ENCODE results near the gene TNFRSF4. TPM values are rescaled to one million over a fixed set of nuclear protein-coding genes. Genes with fewer than 3 reads are reported as not detected.

Gene TNFRSF4
- total RNA-seq, 2 experiments from 2014 or later, result 27.6 to 28.6 TPM

GRCh38 chr1:1220197-1220596 is 6.2 kb upstream of the TNFRSF4 start:
- Histone ChIP-seq H3K4me3 (ENCODE audit: low read length) (no peak overlapping the region), H3K36me3 (ENCODE audit: insufficient read depth, low read length) (peaks cover 69% of the 10 kb centered on the region), H3K4me1 (ENCODE audit: insufficient read depth, low read length) (peaks cover 51% of the 10 kb centered on the region), H3K27ac (ENCODE audit: low read depth in 1 of 2, low read length in 2 of 2) (no peak overlapping the region), H3K9me3 (ENCODE audit: control insufficient read depth in 1 of 2, insufficient read depth in 1 of 2, low read length in 2 of 2) (peaks cover 0 to 3% of the 10 kb centered on the region in 2 experiments), H3K27me3 (ENCODE audit: control insufficient read depth in 1 of 2, insufficient read depth in 2 of 2, low read length in 2 of 2) (no peaks in the 10 kb centered on the region)
- no peak for DNase-seq
- TF ChIP-seq CTCF (IDR thresholded peaks at IDR 0.05), result no peak
- no peak overlapping the region for H3K4me3 Mint-ChIP-seq
- no peaks in the 10 kb centered on the region for H3K9me3 Mint-ChIP-seq
- H3K27me3 Mint-ChIP-seq, result no peaks in the 10 kb centered on the region
- CTCF ChIA-PET, result no interaction called here
- peaks cover 75% of the 10 kb centered on the region for H3K36me3 Mint-ChIP-seq (ENCODE audit: low read depth)
- intact Hi-C loops (cut with DNase I, micrococcal nuclease), result no loop called here
- peaks cover 21% of the 10 kb centered on the region for H3K4me1 Mint-ChIP-seq (ENCODE audit: low read depth)
- ATAC-seq (ENCODE audit: poor library complexity), result no peak
- peak overlapping the region; percentile 71 for H3K27ac Mint-ChIP-seq
- POLR2A ChIA-PET, result no interaction called here

GRCh38 chr1:1219341-1219740 is 5.4 kb upstream of the TNFRSF4 start:
- CTCF ChIA-PET, result no interaction called here
- H3K4me1 Mint-ChIP-seq (ENCODE audit: low read depth), result peaks cover 29% of the 10 kb centered on the region
- peaks cover 60% of the 10 kb centered on the region for H3K4me1 ChIP-seq (ENCODE audit: insufficient read depth, low read length)

GRCh38 chr1:1218524-1219200 is 4.7 kb upstream of the TNFRSF4 start:
- H3K27me3 ChIP-seq (ENCODE audit: control insufficient read depth in 1 of 2, insufficient read depth in 2 of 2, low read length in 2 of 2), result no peaks in the 10 kb centered on the region
- intact Hi-C loops (cut with DNase I, micrococcal nuclease), result no loop called here
- no peak for ATAC-seq (ENCODE audit: poor library complexity)
- no peaks in the 10 kb centered on the region for H3K9me3 Mint-ChIP-seq
- H3K4me1 ChIP-seq (ENCODE audit: insufficient read depth, low read length), result peaks cover 66% of the 10 kb centered on the region
- POLR2A ChIA-PET, result interaction anchor here (0.9 kb wide), 1 partner anchor 11 kb away, joined by 3 read pairs; no protein-coding TSS in a partner anchor
- no peak for TF ChIP-seq CTCF (IDR thresholded peaks at IDR 0.05)
- CTCF ChIA-PET, result no interaction called here
- H3K27ac Mint-ChIP-seq, result peak overlapping the region; percentile 71
- peaks cover 0 to 3% of the 10 kb centered on the region in 2 experiments for H3K9me3 ChIP-seq (ENCODE audit: control insufficient read depth in 1 of 2, insufficient read depth in 1 of 2, low read length in 2 of 2)
- no peak overlapping the region for H3K4me3 Mint-ChIP-seq
- H3K36me3 Mint-ChIP-seq (ENCODE audit: low read depth), result peaks cover 59% of the 10 kb centered on the region
- peaks cover 59% of the 10 kb centered on the region for H3K36me3 ChIP-seq (ENCODE audit: insufficient read depth, low read length)
- peak overlapping the region in 1 of 2 donors; percentile 75 for H3K27ac ChIP-seq (ENCODE audit: low read depth in 1 of 2, low read length in 2 of 2)
- peaks cover 32% of the 10 kb centered on the region for H3K4me1 Mint-ChIP-seq (ENCODE audit: low read depth)
- H3K4me3 ChIP-seq (ENCODE audit: low read length), result peak overlapping the region; percentile 19
- no peak for DNase-seq
- no peaks in the 10 kb centered on the region for H3K27me3 Mint-ChIP-seq

More at GRCh38 chr1:1219341-1219740, 5.4 kb upstream of the TNFRSF4 start:
- Histone ChIP-seq H3K4me3 (ENCODE audit: low read length) (peak overlapping the region; percentile 19), H3K36me3 (ENCODE audit: insufficient read depth, low read length) (peaks cover 64% of the 10 kb centered on the region), H3K9me3 (ENCODE audit: control insufficient read depth in 1 of 2, insufficient read depth in 1 of 2, low read length in 2 of 2) (peaks cover 0 to 3% of the 10 kb centered on the region in 2 experiments), H3K27ac (ENCODE audit: low read depth in 1 of 2, low read length in 2 of 2) (peak overlapping the region; percentile 41 to 75), H3K27me3 (ENCODE audit: control insufficient read depth in 1 of 2, insufficient read depth in 2 of 2, low read length in 2 of 2) (no peaks in the 10 kb centered on the region)
- intact Hi-C loops (cut with DNase I, micrococcal nuclease), result no loop called here
- peak; percentile 38 for ATAC-seq (ENCODE audit: poor library complexity)
- peak in 7 of 14 experiments; percentile 32 to 84 (median 52) for DNase-seq
- POLR2A ChIA-PET, result no interaction called here
- peak overlapping the region; percentile 30 for H3K4me3 Mint-ChIP-seq
- peaks cover 66% of the 10 kb centered on the region for H3K36me3 Mint-ChIP-seq (ENCODE audit: low read depth)
- H3K27me3 Mint-ChIP-seq, result no peaks in the 10 kb centered on the region
- TF ChIP-seq CTCF (IDR thresholded peaks at IDR 0.05), result no peak
- no peaks in the 10 kb centered on the region for H3K9me3 Mint-ChIP-seq
- peak overlapping the region; percentile 71 for H3K27ac Mint-ChIP-seq

Measured in CD4-positive, alpha-beta T cell (primary cell).